Neural cell (in vitro differentiated cells): ENCODE data around the gene FAM168A.

ENCODE experiments used
- CTCF ChIP-seq: fragments of 450-650 bp; IDR thresholded peaks from 2 replicates; pipeline ENCODE4 v1.5.1; 2014; ENCODE audit warnings: antibody characterized with exemption, mild to moderate bottlenecking, moderate library complexity; ENCODE audit not compliant: poor library complexity, severe bottlenecking
- EZH2 ChIP-seq: fragments of 200-600, 300-800 bp; shearing (Covaris generic), sonication (generic); IDR thresholded peaks from 2 replicates; pipeline ENCODE4 v1.6.1; 2014; ENCODE audit warnings: antibody characterized with exemption, low read length, borderline replicate concordance, mild to moderate bottlenecking; ENCODE audit not compliant: insufficient read depth, poor library complexity, severe bottlenecking
- MXI1 ChIP-seq: fragments of 450-650 bp; conservative IDR thresholded peaks from 2 replicates; pipeline ENCODE4 v1.6.1; 2014; ENCODE audit warnings: antibody characterized with exemption, mild to moderate bottlenecking; ENCODE audit not compliant: poor library complexity, severe bottlenecking
- POLR2AphosphoS5 ChIP-seq: IDR thresholded peaks from 2 replicates; pipeline ENCODE4 v1.6.1; 2012
- REST ChIP-seq: IDR thresholded peaks from 2 replicates; pipeline ENCODE4 v1.6.1; 2012; ENCODE audit warnings: borderline replicate concordance
- SMC3 ChIP-seq: fragments of 450-650 bp; conservative IDR thresholded peaks from 2 replicates; pipeline ENCODE4 v1.6.1; 2014; ENCODE audit warnings: antibody characterized with exemption, mild to moderate bottlenecking, moderate library complexity; ENCODE audit not compliant: poor library complexity
- TAF1 ChIP-seq: IDR thresholded peaks from 2 replicates; pipeline ENCODE4 v1.6.1; 2012; ENCODE audit warnings: low read depth

GRCh38 chr11:73379189-73379880 lies 218.6 kb downstream of the FAM168A start:
- TF ChIP-seq CTCF (no peak), SMC3 (no peak), EZH2 (no peak), REST (no peak), TAF1 (no peak), MXI1 (no peak), POLR2AphosphoS5 (no peak)
